SJSA1 (cell line): ENCODE measurements around the gene TNC. TPM values are rescaled to one million over a fixed set of nuclear protein-coding genes. Genes with fewer than 3 reads are reported as not detected.

Experiments used
- DNase-seq, 2 experiments: peaks; one replicate each; pipeline ENCODE4 v3.0.0-alpha.2; 2015 to 2020; ENCODE audit warnings: low spot score in 2 of 2, low read depth in 1 of 2
- H3K27ac ChIP-seq: fragments of 250-450 bp; sonication (Bioruptor Pico); 2 replicates; pipeline ENCODE4 v1.5.1; 2020; ENCODE audit warnings: mild to moderate bottlenecking, moderate library complexity
- H3K27me3 ChIP-seq: fragments of 250-450 bp; sonication (Bioruptor Pico); replicated peaks from 2 replicates; pipeline ENCODE4 v1.5.1; 2020; ENCODE audit warnings: mild to moderate bottlenecking, moderate library complexity
- H3K36me3 ChIP-seq: fragments of 250-450 bp; sonication (Bioruptor Pico); 2 replicates; pipeline ENCODE4 v1.5.1; 2020; ENCODE audit warnings: mild to moderate bottlenecking
- H3K4me1 ChIP-seq: fragments of 250-450 bp; sonication (Bioruptor Pico); replicated peaks from 2 replicates; pipeline ENCODE4 v1.6.1; 2021; ENCODE audit warnings: mild to moderate bottlenecking
- H3K4me3 ChIP-seq: fragments of 250-450 bp; sonication (Bioruptor Pico); 2 replicates; pipeline ENCODE4 v1.5.1; 2020; ENCODE audit warnings: mild to moderate bottlenecking
- H3K9me3 ChIP-seq: fragments of 250-450 bp; sonication (Bioruptor Pico); replicated peaks from 2 replicates; pipeline ENCODE4 v1.5.1; 2020; ENCODE audit warnings: mild to moderate bottlenecking
- total RNA-seq: library from RNA; depleted of rRNA; stranded (reverse); fragments of >200 nt; shearing (Covaris generic); gene quantifications from 2 replicates; pipeline ENCODE4 v1.2.3, GENCODE V29; 2014

Gene TNC
- total RNA-seq, 1 experiment from 2014 or later, result 37.6 TPM

DNA sequence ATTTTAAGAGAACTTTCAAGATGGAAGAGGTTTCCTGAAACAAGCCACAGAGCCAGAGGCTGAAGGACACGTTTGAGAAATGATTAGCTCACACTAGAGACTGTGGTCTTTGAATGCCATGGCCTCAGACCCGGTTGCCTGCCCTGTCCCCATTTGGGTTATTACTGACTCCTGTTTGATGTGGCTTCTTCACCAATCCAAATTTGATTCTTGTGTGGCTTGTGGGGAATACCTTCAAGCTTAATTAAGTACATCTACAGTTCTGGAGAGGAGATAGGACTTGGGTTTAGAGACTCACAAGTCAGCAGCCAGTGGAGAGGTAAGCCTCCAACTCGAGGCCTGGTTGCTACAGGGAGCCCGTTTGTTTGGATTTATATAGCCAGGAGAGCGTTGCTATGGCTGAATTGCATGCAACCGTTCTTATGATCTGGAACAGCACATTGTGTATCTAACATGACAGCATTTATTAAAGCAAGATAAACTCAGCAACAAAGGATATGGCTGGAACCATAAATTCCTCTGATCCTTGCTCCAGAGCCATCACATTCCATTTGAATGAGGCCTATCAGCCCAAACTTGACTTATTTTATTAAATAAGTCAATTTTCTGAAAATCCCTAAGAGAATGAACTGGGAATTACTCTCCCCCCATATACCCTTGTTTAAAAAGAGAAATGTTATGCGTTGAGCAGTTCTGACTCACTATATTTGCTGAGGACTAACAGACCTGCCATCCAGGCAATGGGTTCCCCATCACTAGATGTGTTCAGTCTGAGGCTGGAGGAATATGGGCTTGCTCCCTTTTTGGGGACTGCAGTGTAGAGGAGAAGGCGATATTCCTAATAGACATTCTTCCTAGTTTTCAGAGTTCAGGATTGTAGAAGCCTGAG, 99.2 kb downstream of the TNC start:
- peaks cover 20% of the 10 kb centered on the region for H3K4me1 ChIP-seq
- peak overlapping the region; percentile 93 for H3K27ac ChIP-seq

DNA sequence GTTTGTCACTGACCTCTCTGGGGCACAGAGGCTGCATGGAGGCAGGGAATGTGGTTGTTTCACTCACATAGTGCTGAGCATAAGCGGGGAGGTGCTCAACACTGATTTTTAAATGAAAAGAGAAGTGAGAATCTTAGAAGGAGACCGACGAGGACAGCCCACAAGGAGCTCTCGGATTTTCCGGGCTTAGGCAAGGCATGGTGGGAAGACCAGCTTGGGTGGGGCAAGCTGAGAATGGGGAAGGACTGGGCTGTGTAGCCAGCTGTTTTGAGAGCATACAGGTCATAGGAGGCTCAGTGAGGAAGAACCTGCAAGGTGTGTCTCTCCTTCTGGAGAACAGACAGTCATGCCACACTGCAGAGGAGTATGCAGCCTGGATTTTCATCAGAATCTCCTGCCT, 101.6 kb downstream of the TNC start:
- H3K4me1 ChIP-seq, result peaks cover 20% of the 10 kb centered on the region
- H3K4me3 ChIP-seq, result no peak overlapping the region
- peaks cover under 1% of the 10 kb centered on the region for H3K36me3 ChIP-seq
- no peak for DNase-seq
- no peaks in the 10 kb centered on the region for H3K9me3 ChIP-seq
- H3K27ac ChIP-seq, result no peak overlapping the region
- no peaks in the 10 kb centered on the region for H3K27me3 ChIP-seq

More for the DNA sequence above, 99.2 kb downstream of the TNC start:
- Histone ChIP-seq H3K36me3 (peaks cover 2% of the 10 kb centered on the region), H3K27me3 (no peaks in the 10 kb centered on the region), H3K9me3 (no peaks in the 10 kb centered on the region), H3K4me3 (no peak overlapping the region)
- peak; percentile 77 to 79 for DNase-seq

- DNase-seq, result peak; percentile 52 to 60
- Histone ChIP-seq H3K27me3 (no peaks in the 10 kb centered on the region), H3K36me3 (no peaks in the 10 kb centered on the region), H3K27ac (no peak overlapping the region), H3K4me1 (peaks cover 20% of the 10 kb centered on the region), H3K4me3 (no peak overlapping the region), H3K9me3 (no peaks in the 10 kb centered on the region)
Measured at GRCh38 chr9:115015018-115015635, 102.8 kb downstream of the TNC start.

DNA sequence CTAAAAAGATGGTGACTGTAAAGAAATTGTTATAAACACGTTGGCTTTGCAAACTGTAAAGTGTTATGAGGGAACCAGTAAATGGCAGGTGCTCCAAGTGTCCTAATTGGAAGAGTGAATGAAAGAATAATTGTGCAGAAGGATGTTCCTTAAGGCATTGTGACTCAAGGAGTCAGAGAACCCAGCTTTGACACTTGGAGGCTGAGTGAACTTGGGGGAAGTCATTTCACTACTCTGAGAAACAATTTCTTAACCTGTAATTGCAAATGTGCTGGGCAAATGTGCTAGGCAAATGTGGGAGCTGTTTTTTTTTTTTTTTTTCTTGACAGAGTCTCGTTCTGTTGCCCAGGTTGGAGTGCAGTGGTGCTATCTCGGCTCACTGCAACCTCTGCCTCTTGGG, 103.5 kb downstream of the TNC start:
- no peak overlapping the region for H3K4me3 ChIP-seq
- no peaks in the 10 kb centered on the region for H3K9me3 ChIP-seq

DNA sequence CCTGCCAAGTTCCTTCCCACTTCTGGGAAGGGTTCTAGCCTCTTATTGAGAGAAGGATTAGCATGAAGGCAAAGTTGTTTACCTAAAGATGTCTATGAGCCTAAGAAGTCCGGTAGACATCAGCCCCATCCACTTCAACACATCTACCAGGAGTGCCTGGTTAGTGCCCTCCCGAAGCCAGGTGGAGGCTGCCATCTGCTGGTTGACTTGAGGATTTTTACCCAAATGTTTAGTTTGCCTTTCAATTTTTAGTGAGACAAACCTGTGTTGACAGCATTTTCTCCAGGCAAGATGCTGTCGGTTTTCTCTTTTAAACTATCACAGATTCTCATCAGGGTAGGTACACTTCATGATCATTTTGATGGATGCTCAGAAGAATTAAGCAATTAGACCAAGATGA, 104.0 kb downstream of the TNC start:
- Histone ChIP-seq H3K4me1 (peaks cover 14% of the 10 kb centered on the region), H3K27ac (no peak overlapping the region), H3K4me3 (no peak overlapping the region), H3K9me3 (no peaks in the 10 kb centered on the region), H3K36me3 (no peaks in the 10 kb centered on the region), H3K27me3 (no peaks in the 10 kb centered on the region)
- DNase-seq, result peak; percentile 39 to 67

More for the DNA sequence above, 103.5 kb downstream of the TNC start:
- no peaks in the 10 kb centered on the region for H3K36me3 ChIP-seq
- H3K27ac ChIP-seq, result no peak overlapping the region
- peaks cover 18% of the 10 kb centered on the region for H3K4me1 ChIP-seq
- DNase-seq, result no peak
- no peaks in the 10 kb centered on the region for H3K27me3 ChIP-seq

GRCh38 chr9:115012486-115012885, 105.5 kb downstream of the TNC start:
- Histone ChIP-seq H3K9me3 (no peaks in the 10 kb centered on the region), H3K4me3 (no peak overlapping the region), H3K36me3 (no peaks in the 10 kb centered on the region), H3K27me3 (no peaks in the 10 kb centered on the region), H3K4me1 (peaks cover 12% of the 10 kb centered on the region), H3K27ac (no peak overlapping the region)
- no peak for DNase-seq

DNA sequence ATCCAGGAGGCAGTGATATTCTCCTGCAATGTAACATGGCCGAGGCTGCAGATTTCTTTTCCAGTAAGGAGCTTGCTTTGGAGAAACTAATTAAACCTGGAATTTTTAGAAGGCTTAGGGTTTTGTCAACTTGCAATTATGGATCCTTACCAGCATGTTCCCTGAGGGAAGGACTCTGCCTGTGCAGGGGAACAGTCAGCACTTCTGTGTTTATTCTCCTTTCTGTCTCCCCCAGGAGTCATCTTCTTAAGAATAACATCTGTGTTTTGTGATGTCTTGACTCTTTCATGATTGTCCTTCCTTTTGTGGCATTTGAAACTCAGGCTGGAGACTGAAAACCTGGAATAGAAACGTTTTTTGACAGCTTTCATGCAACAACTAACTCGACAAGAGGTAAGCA, 107.1 kb downstream of the TNC start:
- Histone ChIP-seq H3K9me3 (no peaks in the 10 kb centered on the region), H3K27me3 (no peaks in the 10 kb centered on the region), H3K4me1 (peaks cover 12% of the 10 kb centered on the region), H3K36me3 (no peaks in the 10 kb centered on the region), H3K27ac (no peak overlapping the region), H3K4me3 (no peak overlapping the region)
- no peak for DNase-seq

- Histone ChIP-seq H3K4me3 (no peak overlapping the region), H3K27me3 (no peaks in the 10 kb centered on the region), H3K36me3 (no peaks in the 10 kb centered on the region), H3K4me1 (peaks cover 8% of the 10 kb centered on the region), H3K27ac (no peak overlapping the region), H3K9me3 (no peaks in the 10 kb centered on the region)
- peak; percentile 42 to 70 for DNase-seq
Measured at GRCh38 chr9:115008536-115009270, 109.3 kb downstream of the TNC start.

DNA sequence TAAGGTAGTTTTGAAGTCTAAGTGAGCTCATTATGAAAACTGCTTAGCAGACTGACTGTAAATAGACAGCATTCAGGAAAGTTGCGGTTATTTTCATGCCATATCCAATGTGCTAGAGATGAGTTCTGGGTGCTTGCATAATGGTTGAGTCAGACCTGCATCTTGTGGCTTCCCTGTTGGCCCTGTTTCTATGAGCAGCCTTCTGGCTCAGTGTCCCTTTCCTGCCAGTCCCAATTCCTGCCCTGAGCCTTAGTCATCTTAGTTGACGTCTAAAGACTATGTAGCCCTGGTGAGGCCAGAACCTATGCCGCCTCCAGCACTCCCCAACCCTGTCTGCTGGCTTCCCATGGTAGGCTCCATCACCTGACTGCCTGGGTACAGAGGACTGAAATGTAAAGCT, 111.3 kb downstream of the TNC start:
- H3K27ac ChIP-seq, result no peak overlapping the region
- H3K9me3 ChIP-seq, result no peaks in the 10 kb centered on the region

GRCh38 chr9:115005322-115005721, 112.6 kb downstream of the TNC start:
- no peaks in the 10 kb centered on the region for H3K27me3 ChIP-seq
- H3K9me3 ChIP-seq, result no peaks in the 10 kb centered on the region
- no peaks in the 10 kb centered on the region for H3K36me3 ChIP-seq
- no peak overlapping the region for H3K27ac ChIP-seq
- no peak overlapping the region for H3K4me3 ChIP-seq
- DNase-seq, result no peak
- H3K4me1 ChIP-seq, result peaks cover 11% of the 10 kb centered on the region

More for the DNA sequence above, 111.3 kb downstream of the TNC start:
- Histone ChIP-seq H3K4me3 (no peak overlapping the region), H3K4me1 (peaks cover 8% of the 10 kb centered on the region), H3K27me3 (no peaks in the 10 kb centered on the region), H3K36me3 (no peaks in the 10 kb centered on the region)
- DNase-seq, result no peak

GRCh38 chr9:115004545-115004944, 113.4 kb downstream of the TNC start:
- H3K36me3 ChIP-seq, result no peaks in the 10 kb centered on the region
- H3K4me3 ChIP-seq, result no peak overlapping the region
- H3K27me3 ChIP-seq, result no peaks in the 10 kb centered on the region
- no peaks in the 10 kb centered on the region for H3K9me3 ChIP-seq
- DNase-seq, result no peak
- H3K4me1 ChIP-seq, result peaks cover 16% of the 10 kb centered on the region
- H3K27ac ChIP-seq, result no peak overlapping the region

DNA sequence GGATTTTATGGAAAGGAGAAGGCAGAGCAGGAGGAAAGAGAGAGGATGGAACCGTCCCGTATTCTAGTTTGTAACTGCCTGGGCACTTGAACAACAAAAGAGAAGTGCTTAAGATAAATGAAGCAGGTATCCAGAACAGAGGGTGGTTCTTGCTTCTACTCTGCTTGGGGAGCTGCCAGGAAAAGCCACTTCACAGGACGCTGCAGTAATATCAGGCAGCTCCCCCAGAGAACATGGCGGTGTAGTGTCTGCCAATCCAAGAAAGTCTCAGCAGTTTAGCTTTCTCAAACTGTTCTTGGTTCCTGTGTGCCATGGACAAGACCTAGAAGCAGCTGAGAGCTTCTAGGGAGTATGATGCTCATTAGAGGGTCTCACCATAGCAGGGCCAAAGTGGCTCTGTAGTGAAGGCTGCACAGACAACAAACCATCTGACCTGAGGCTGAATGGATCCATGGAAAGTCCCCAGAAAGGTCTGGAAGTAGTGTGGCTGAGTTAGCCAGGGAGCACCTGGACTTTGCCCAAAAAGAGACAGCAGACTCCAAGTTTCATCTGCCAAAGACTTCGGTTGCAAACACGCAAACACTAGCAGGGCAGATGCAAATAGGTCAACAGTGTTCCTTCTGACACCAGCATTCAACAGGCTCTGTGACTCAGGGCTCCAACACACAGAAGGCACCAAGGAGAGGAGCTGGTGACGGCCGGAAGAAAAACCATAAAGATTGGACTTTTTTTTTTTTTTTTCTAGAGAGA, 115.4 kb downstream of the TNC start:
- Histone ChIP-seq H3K36me3 (no peaks in the 10 kb centered on the region), H3K4me1 (peaks cover 9% of the 10 kb centered on the region; the same call in 1 of the 2 replicates), H3K27me3 (no peaks in the 10 kb centered on the region), H3K27ac (no peak overlapping the region), H3K4me3 (no peak overlapping the region), H3K9me3 (no peaks in the 10 kb centered on the region)
- DNase-seq, result no peak

DNA sequence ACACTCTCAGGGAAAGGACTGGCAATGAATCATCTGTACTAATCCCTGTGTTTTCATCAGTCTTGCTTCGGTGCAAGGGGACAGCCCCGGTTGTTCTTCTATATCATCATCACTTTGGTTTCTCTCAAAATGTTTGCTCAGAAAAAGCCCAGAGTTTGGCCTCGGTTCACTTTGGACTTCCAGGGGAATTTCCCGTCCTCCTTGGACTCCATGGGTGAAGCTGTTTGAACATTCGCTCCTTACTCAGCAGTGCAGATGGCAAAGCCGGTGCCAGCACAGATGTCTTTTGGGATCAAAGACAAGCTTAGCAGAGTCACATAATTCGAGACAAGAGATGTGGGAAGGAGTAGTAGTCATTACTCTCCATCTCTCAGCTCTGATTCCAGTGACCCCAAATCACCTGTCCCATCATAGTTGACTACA, 117.7 kb downstream of the TNC start:
- no peak overlapping the region for H3K4me3 ChIP-seq
- no peak overlapping the region for H3K27ac ChIP-seq
- no peaks in the 10 kb centered on the region for H3K27me3 ChIP-seq
- DNase-seq, result no peak
- no peaks in the 10 kb centered on the region for H3K36me3 ChIP-seq
- H3K4me1 ChIP-seq, result peaks cover 9% of the 10 kb centered on the region; the same call in 1 of the 2 replicates
- no peaks in the 10 kb centered on the region for H3K9me3 ChIP-seq
